VCaP (cell line): ENCODE data around the gene RBMS3.

Experiments used
- H3K27ac ChIP-seq: fragments of 450-650 bp; 2 replicates; pipeline ENCODE4 v1.5.1; 2017
- CTCF ChIP-seq: fragments of 450-650 bp; conservative IDR thresholded peaks from 2 replicates; pipeline ENCODE4 v1.5.1; 2017; ENCODE audit warnings: mild to moderate bottlenecking, moderate library complexity

RBMS3 gene

GRCh38 chr3:29677421-29677820 is 396.6 kb downstream of the RBMS3 start:
- no peak overlapping the region for H3K27ac ChIP-seq
- no peak for TF ChIP-seq CTCF

GRCh38 chr3:29679944-29680343 is 399.1 kb downstream of the RBMS3 start:
- no peak for TF ChIP-seq CTCF
- no peak overlapping the region for H3K27ac ChIP-seq

- no peak for TF ChIP-seq CTCF
- peak overlapping the region; percentile 6; the same call in 1 of the 2 replicates for H3K27ac ChIP-seq
Observed at GRCh38 chr3:29683018-29683993, 402.4 kb downstream of the RBMS3 start.

DNA sequence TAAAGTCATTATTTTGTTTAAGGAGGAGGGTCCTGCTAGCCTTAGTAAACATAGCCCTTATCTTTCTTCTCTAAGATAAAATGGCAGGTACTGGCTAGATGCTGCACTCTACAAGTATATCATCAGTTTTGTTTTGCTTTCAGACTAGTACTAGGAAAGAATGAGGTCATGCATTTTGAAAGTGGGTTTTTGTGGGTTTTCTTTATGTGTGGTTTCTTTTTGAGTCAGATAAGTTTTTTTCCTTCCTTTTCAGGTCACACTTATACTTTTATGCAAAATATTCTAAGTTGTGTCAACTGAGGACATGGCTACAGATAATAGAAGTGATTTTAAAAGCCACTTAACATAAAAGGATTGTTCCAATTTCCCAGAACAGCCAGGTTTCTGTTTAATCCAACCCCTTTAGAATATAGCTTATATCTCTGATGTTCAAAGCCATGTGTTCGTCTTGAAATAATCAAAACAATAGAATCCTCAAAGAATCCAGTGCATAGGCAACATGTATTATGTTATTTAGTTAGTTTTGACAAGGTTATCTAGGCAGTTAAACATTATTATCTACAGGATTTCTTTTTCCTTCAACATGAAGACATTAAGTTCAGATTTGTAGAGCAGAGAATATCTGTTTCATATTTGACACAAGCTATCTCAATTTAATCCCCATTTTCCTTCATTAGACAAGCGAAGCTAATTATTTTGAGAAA is 406.2 kb downstream of the RBMS3 start:
- H3K27ac ChIP-seq = no peak overlapping the region

DNA sequence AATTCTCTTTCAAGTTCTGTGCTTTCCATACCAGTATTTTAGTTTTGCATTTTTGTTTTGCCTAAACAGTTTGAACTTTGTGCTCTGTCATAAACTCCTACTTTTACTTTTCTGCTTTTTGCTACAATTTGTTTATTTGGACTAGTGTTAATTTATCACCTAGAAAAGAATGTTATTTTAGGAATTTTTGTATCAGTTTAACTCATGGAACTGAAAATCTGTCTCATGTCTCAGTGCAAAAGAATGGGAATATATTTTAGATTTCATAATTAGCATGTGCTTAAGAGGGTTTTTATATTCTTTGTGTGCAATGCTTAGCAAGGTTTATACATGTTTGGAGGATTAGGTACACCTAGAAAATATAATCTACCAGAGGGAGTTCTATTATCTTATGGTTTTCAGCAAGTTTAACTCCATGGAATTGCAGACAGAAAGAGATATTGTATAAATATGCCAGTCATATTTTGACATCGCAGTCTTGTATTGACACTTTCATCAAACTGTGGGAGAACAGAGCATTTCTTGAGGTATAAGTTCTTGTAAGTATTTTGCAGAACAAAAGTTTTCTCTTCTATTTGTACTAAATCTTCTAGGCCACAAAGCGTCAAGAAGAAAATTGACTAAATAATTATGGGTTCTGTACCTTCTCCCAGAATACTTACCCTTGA is 409.9 kb downstream of the RBMS3 start:
- no peak overlapping the region for H3K27ac ChIP-seq
- no peak for TF ChIP-seq CTCF

More for the DNA sequence above, 406.2 kb downstream of the RBMS3 start:
- no peak for TF ChIP-seq CTCF

DNA sequence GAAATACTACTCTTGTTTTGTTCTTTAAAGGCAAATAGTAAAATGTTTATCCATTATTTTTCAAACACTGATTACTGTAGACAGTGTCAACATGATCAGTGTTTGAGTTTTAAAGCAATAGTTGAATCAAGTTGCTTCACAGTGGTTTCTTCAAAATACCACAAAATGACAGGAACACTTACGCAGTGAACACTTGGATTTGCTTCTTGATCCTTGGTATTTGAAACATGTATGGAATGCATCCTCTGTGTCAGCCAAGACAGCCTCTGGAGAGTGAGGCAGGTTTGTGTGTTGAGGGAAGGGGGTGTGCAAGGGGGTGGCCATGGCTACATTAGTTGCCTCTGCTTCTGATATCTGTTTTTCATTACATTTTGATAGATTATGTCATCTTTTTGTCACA is 413.0 kb downstream of the RBMS3 start:
- H3K27ac ChIP-seq = no peak overlapping the region
- no peak for TF ChIP-seq CTCF

- no peak overlapping the region for H3K27ac ChIP-seq
- no peak for TF ChIP-seq CTCF
Observed at GRCh38 chr3:29694331-29694730, 413.5 kb downstream of the RBMS3 start.
